IPS-20b (cell line): ENCODE data around the gene HOMER1.

Experiments
- H3K27ac ChIP-seq: one replicate; pipeline ENCODE4 v1.5.1; 2013; ENCODE audit warnings: low read length
- H3K27me3 ChIP-seq: 2 replicates; pipeline ENCODE4 v1.6.1; 2013; ENCODE audit warnings: mild to moderate bottlenecking, low read length, inconsistent platforms; ENCODE audit not compliant: insufficient read depth
- H3K36me3 ChIP-seq: 2 replicates; pipeline ENCODE4 v1.6.1; 2013; ENCODE audit warnings: low read depth, mild to moderate bottlenecking, inconsistent platforms, low read length, moderate library complexity; ENCODE audit not compliant: insufficient read depth
- H3K4me1 ChIP-seq: 2 replicates; pipeline ENCODE4 v1.6.1; 2013; ENCODE audit warnings: mild to moderate bottlenecking, control low read depth, inconsistent platforms, low read length, moderate library complexity; ENCODE audit not compliant: insufficient read depth
- H3K4me3 ChIP-seq: 2 replicates; pipeline ENCODE4 v1.5.1; 2013; ENCODE audit warnings: mild to moderate bottlenecking, low read length, inconsistent platforms
- H3K9ac ChIP-seq: 2 replicates; pipeline ENCODE4 v1.6.1; 2013; ENCODE audit warnings: low read depth, mild to moderate bottlenecking, inconsistent platforms, low read length, moderate library complexity
- H3K9me3 ChIP-seq: 2 replicates; pipeline ENCODE4 v1.6.1; 2013; ENCODE audit warnings: mild to moderate bottlenecking, low read depth, low read length, inconsistent platforms; ENCODE audit not compliant: insufficient read depth

The HOMER1 gene

GRCh38 chr5:79514391-79515105, 614 bp upstream of the HOMER1 start:
- Histone ChIP-seq H3K9ac (peak overlapping the region; percentile 92), H3K27me3 (peaks cover 8% of the 10 kb centered on the region; the same call in 1 of the 2 replicates), H3K4me3 (peak overlapping the region; percentile 89), H3K4me1 (peaks cover 11% of the 10 kb centered on the region; the same call in 1 of the 2 replicates), H3K9me3 (no peaks in the 10 kb centered on the region), H3K36me3 (no peaks in the 10 kb centered on the region), H3K27ac (peak overlapping the region; percentile 26)

- Histone ChIP-seq H3K36me3 (no peaks in the 10 kb centered on the region), H3K4me3 (peak overlapping the region; percentile 89), H3K9me3 (no peaks in the 10 kb centered on the region), H3K27me3 (peaks cover 8% of the 10 kb centered on the region; the same call in 1 of the 2 replicates), H3K4me1 (peaks cover 19% of the 10 kb centered on the region; the same call in 1 of the 2 replicates), H3K27ac (peak overlapping the region; percentile 13), H3K9ac (peak overlapping the region; percentile 92)
These were observed 628 bp downstream of the HOMER1 start for GRCh38 chr5:79513308-79513703.

- Histone ChIP-seq H3K27me3 (peaks cover 8% of the 10 kb centered on the region; the same call in 1 of the 2 replicates), H3K4me3 (peak overlapping the region; percentile 89), H3K4me1 (peaks cover 23% of the 10 kb centered on the region; the same call in 1 of the 2 replicates), H3K36me3 (no peaks in the 10 kb centered on the region), H3K9me3 (no peaks in the 10 kb centered on the region), H3K27ac (peak overlapping the region; percentile 13), H3K9ac (peak overlapping the region; percentile 92)
These were observed 1.2 kb downstream of the HOMER1 start for GRCh38 chr5:79512471-79513307.

GRCh38 chr5:79512049-79512448, 1.9 kb downstream of the HOMER1 start:
- no peaks in the 10 kb centered on the region for H3K9me3 ChIP-seq
- peaks cover 8% of the 10 kb centered on the region; the same call in 1 of the 2 replicates for H3K27me3 ChIP-seq
- peaks cover 23% of the 10 kb centered on the region; the same call in 1 of the 2 replicates for H3K4me1 ChIP-seq
- peak overlapping the region; percentile 89 for H3K4me3 ChIP-seq
- H3K36me3 ChIP-seq = no peaks in the 10 kb centered on the region
- H3K27ac ChIP-seq = no peak overlapping the region
- peak overlapping the region; percentile 92; the same call in 1 of the 2 replicates for H3K9ac ChIP-seq

DNA sequence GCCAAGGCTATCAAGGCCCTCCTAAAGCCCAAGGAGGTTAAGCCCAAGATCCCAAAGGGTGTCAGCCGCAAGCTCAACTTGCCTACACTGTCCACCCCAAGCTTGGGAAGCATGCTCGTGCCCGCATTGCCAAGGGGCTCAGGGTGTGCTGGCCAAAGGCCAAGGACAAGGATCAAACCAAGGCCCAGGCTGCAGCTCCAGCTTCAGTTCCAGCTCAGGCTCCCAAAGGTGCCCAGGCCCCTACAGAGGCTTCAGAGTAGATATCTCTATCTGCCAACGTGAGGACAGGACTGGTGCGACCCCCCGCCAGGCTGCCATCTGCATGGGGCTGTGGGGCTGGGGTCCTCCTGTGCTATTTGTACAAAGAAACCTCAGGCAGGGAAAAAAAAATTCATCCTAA, 3.3 kb downstream of the HOMER1 start:
- no peak overlapping the region for H3K9ac ChIP-seq
- H3K27ac ChIP-seq = no peak overlapping the region
- peaks cover 23% of the 10 kb centered on the region; the same call in 1 of the 2 replicates for H3K4me1 ChIP-seq
- H3K9me3 ChIP-seq = no peaks in the 10 kb centered on the region
- H3K4me3 ChIP-seq = peak overlapping the region; percentile 89
- H3K36me3 ChIP-seq = no peaks in the 10 kb centered on the region
- peaks cover 8% of the 10 kb centered on the region; the same call in 1 of the 2 replicates for H3K27me3 ChIP-seq

DNA sequence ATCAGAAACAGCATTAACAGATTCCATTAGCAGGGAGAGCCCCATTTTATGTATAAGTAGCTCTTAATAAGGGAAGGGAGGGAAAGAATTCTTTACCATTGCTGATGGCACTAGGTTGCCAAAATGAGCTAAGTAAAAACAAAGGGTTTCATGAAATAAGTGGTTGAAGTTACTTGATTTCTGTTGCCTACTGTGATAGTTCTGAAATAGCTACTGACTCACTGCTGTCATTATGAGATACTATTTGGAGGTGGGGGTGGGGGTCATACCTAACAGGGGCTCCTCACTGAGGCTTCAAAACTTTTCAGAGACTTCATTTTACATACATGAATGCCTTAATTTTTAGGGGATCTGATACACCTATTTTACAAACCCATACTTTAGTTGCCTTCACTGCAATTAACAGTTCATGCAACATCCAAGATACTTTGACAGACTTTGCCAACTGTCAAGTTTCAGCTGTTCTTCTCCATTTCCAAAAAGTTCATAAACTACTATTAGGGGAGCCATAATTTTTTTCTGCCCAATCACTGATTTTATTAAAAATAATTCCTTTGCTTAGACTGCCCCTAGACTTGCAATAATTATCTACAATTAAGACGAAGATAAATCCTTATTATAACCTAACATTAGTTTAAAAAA, 4.6 kb downstream of the HOMER1 start:
- Histone ChIP-seq H3K27me3 (peaks cover 8% of the 10 kb centered on the region; the same call in 1 of the 2 replicates), H3K9me3 (no peaks in the 10 kb centered on the region), H3K4me3 (peak overlapping the region; percentile 89; the same call in 1 of the 2 replicates), H3K27ac (no peak overlapping the region), H3K36me3 (no peaks in the 10 kb centered on the region), H3K9ac (no peak overlapping the region), H3K4me1 (peaks cover 29% of the 10 kb centered on the region; the same call in 1 of the 2 replicates)

DNA sequence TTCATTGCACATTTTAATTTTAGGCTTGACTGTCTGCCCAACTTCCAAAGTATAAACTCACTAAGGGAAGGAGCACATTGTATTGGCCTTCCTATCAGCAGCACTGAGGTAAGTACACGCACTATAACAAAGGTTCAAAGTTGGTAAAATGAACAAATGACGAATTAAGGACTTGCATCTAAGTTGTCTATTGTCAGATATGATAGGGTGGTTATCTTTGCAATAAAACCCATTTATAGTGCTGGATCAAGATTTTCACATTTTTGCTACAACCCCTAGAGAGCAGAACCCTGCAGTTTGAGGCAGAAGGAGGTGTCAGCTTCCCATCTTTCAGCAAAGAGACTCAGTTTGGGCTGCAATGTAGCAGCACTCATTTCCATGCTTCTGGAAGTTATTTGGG, 5.1 kb downstream of the HOMER1 start:
- Histone ChIP-seq H3K4me3 (no peak overlapping the region), H3K27me3 (peaks cover 8% of the 10 kb centered on the region; the same call in 1 of the 2 replicates), H3K9me3 (no peaks in the 10 kb centered on the region), H3K9ac (no peak overlapping the region), H3K27ac (no peak overlapping the region), H3K4me1 (peaks cover 33% of the 10 kb centered on the region; the same call in 1 of the 2 replicates), H3K36me3 (no peaks in the 10 kb centered on the region)

DNA sequence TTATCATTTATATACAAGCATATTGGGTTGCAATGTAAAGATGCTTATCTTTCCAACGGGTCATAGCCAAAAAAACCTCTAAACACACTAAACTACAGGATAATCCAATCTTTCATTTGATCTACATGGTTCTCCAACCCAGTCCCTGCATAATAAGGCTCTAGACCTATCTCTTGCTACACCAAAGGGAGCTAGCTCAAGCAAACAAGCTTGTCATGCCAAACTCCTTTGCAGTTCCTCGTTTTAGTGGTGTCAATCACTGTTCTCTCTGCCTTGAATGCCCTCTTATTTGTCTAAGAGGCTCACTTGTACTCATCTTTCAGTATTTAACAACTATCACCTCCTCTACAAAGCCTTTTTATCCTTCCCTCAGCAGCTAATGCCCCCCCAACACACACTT, 5.6 kb downstream of the HOMER1 start:
- no peak overlapping the region for H3K4me3 ChIP-seq
- no peaks in the 10 kb centered on the region for H3K9me3 ChIP-seq
- H3K36me3 ChIP-seq = no peaks in the 10 kb centered on the region
- no peak overlapping the region for H3K9ac ChIP-seq
- H3K27ac ChIP-seq = no peak overlapping the region
- peaks cover 35% of the 10 kb centered on the region; the same call in 1 of the 2 replicates for H3K4me1 ChIP-seq
- H3K27me3 ChIP-seq = peaks cover 8% of the 10 kb centered on the region; the same call in 1 of the 2 replicates

GRCh38 chr5:79507251-79508205, 6.4 kb downstream of the HOMER1 start:
- Histone ChIP-seq H3K9me3 (no peaks in the 10 kb centered on the region), H3K36me3 (no peaks in the 10 kb centered on the region), H3K4me3 (no peak overlapping the region), H3K4me1 (peaks cover 35% of the 10 kb centered on the region; the same call in 1 of the 2 replicates), H3K27ac (no peak overlapping the region), H3K9ac (no peak overlapping the region), H3K27me3 (peaks cover 8% of the 10 kb centered on the region; the same call in 1 of the 2 replicates)

GRCh38 chr5:79505138-79505537, 8.8 kb downstream of the HOMER1 start:
- H3K27me3 ChIP-seq = no peaks in the 10 kb centered on the region
- H3K27ac ChIP-seq = peak overlapping the region; percentile 30
- no peak overlapping the region for H3K9ac ChIP-seq
- H3K36me3 ChIP-seq = no peaks in the 10 kb centered on the region
- peaks cover 31% of the 10 kb centered on the region; the same call in 1 of the 2 replicates for H3K4me1 ChIP-seq
- H3K9me3 ChIP-seq = no peaks in the 10 kb centered on the region
- H3K4me3 ChIP-seq = no peak overlapping the region
